Amniotic epithelial cell (primary cell): ENCODE measurements around the gene RILP.

Experiments used
- DNase-seq: peaks from one replicate; pipeline ENCODE4 v3.0.0-alpha.2; 2010; ENCODE audit warnings: low read depth

RILP gene

GRCh38 chr17:1629504-1630310, 20.0 kb downstream of the RILP start:
- no peak for DNase-seq

DNA sequence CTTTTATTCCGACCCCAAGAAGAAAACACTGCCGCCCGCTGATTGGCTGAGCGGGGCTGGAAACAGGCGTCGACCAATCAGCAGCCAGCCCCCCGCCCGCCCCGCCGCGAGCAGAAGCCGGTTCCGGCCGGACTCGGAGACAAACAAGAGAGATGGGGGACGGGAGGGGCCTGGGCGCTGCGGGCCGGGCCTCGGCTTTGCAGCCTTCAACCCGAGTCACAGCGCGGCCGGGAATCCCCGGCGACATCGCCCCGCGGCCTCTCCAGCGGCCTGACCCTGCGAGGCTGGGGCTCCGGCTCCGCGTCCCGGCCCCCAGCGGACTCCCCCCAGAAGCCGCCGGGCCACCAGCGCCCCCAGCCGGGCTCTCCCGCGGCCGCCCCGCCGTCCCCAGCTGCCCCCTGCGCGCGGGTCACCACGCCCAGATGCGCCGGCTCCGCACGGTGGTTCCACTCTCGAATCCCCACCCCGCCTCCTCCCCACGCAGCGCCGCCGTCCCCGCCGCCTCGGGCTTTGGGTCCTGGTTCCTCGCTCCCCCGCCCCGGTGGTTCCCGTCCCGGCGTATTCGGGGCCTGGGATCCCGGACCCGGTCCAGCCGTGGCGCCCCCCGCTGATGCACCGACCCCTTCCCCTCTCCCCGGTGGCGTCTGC, 20.7 kb downstream of the RILP start:
- DNase-seq = peak; percentile 79

DNA sequence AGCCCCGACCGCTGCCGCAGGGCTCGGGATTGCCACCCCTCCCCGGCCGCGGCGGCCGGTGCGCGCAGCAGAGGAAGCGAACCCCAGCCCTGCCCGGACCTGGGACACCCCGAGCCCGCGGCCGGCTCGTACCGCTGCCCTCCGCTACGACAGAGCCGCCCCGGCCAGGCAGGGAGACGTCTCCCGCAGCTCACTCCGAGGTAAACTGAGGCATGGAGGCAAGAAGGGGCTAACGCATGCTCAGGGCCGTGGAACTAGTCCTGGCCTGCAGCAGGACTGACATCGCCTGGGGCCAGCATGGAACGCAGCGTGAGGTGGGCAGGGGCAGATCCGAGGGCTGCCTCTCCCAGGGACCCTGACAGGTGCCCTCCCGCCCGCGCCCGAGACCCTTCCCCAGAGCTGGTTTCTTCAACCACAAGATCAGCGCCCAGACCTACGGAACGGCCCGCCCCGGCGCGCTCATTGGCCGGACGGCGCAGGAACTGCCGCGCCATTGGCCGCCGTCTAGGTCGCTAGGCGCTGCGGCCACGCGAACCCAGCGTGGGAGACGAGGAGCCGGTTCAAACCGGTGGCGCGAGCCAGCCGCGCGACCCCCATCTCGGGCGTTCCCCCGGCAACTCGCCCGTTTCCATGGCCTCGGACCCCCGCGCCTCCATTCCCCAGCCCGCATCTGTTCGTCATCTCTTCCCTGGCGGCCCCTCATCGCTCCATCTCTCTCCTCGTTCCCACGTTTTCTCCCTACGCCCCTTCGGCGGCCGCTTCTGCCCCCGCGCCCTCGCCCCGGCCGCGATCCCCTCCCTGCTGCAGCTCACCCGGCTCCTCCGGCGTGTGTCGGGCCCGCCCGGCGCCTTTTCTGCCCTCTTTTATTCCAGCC, 21.4 kb downstream of the RILP start, which contains the start of gene SLC43A2:
TSS of gene SLC43A2 (minus strand) at position 853 of the 874 bp plus-strand sequence. CDS start 960 bp downstream, outside the sequence.
- DNase-seq = peak; percentile 63

GRCh38 chr17:1627182-1627981, 22.3 kb downstream of the RILP start:
- DNase-seq = no peak

DNA sequence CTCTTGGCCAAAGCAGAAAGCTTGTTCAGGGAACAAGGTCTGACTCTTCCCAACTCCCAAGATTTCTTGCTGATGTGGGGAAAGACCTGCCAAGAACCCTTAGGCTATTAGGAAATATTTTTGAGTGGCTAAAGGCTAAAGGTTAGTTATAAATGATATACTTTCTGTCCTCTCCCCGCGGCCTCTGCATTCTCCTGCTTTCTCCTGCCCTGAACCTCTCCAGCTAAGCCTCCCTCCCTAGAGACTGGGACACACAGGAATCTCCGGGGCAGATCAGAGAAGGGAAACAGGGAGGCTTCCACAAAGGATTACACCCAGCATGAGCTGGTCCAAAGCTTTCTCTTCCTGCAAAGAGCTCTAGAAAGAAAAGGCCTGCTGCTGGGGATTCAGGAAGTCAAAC, 23.3 kb downstream of the RILP start:
- DNase-seq = peak; percentile 67

GRCh38 chr17:1625581-1625980, 24.1 kb downstream of the RILP start:
- no peak for DNase-seq

DNA sequence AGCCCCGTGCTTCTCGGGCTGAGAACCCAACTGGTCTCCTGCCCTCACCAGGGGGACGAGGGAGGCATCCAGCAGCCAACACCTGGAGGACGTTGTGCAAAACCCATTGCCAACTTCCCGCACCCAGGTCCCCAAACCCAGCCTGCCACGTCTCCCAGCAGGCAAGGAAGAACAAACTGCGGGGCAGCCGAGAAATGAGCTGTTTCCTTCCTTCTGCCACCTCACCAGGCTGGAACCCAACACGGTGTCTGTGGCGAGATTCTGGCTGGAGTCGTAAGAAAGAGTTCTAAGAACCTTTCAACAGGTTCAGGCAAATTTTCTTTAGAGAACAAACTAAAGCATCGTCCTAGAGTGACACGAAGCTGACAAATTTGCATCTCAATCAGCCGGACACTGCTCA, 24.6 kb downstream of the RILP start:
- no peak for DNase-seq

DNA sequence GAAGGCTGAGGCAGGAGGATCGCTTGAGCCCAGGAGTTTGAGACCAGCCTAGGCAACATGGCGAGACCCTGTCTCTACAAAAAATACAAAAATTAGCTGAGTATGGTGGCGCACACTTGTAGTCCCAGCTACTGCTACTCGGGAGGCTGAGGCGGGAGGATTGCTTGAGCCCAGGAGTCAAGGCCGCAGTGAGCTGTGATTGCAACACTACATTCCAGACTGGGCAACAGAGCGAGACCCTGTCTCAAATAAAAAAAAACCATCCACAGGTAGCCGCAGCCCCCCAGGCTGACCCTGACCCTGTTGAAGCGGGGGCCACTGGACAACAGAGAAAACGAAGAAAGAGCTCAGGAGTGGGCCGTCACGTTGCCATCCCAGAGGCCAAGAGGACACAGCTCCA, 25.0 kb downstream of the RILP start:
- no peak for DNase-seq

DNA sequence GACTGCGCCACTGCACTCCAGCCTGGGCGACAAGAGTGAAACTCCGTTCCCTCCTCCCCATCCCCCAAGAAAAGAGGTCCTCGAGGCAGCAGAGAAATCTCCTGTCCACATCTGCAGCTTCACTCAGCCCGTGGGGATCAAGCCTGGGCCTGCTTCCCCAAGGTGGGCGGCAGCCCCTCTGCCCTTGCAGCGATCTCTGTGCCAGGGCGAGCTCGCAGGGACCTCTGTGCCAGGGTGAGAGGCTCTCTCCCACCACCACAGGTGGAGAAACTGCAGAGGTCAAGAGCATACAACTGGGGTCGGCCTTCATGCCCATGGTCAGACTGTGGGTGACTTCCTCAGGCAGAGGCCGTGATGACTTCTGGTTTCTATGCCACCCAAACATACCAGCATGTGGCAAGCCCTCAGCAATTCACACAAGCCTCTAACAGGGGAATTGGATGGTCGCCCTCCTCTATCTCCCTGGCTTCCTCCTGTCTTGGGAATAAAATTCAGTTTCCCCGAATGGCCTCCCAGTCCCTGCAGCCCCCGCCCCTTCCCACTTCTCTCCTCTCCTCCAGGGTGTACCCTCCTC, 26.5 kb downstream of the RILP start:
- DNase-seq = no peak

DNA sequence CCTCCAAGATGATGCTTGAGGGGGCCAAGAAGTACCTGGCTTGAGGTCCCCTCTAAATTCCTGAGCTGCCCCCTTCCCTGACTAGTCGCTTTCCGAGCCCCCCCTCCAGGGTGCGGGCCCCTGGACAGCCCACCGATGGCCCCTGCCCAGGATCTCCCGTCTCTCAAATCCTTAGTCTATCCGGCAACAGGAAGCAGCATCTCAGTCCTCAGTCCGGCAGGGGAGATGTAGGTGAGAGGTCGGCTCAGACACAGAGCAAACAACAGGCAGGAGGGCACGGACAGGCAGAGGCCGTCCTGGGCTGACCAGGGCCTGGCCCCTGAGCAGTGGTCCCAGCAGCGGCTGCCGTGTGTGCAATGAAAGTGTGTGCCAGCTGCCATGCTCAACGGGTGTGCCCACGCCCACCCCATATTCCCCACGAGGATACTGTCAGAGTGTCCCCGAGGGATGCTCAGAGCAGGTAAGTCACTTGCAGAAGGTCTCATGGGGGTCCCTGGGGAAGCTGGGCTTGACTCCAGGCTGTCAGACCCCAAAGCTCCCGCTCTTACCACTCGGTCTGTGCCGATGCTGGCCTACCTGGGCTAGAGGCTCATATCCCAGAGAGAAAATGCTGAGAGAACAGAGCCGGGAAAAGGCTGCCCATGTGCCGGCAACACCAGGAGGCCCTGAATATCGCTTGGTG, 28.3 kb downstream of the RILP start:
- no peak for DNase-seq

DNA sequence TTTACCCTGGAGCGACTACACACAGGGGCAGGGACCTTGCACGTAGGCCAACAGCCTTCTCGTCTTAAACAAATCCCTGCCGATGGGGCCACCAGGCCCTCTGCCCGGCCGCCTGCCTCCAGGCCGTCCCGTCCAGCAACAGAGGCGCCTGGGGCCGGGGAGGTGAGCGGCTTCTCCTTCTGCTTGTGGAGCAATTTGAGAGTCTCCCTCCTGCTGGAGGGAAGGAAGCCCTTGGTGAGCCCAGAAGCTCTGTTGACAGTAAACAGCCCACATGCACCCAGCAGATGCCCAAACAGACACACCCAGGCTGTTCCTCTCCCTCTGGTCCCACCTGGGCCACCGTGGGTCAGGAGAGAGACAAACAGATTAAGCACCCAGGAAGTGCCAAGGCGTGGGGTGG, 29.2 kb downstream of the RILP start:
- DNase-seq = no peak

- peak; percentile 87 for DNase-seq
Measured at GRCh38 chr17:1617620-1618174, 32.0 kb downstream of the RILP start.

- no peak for DNase-seq
Measured at GRCh38 chr17:1616101-1616500, 33.6 kb downstream of the RILP start.

DNA sequence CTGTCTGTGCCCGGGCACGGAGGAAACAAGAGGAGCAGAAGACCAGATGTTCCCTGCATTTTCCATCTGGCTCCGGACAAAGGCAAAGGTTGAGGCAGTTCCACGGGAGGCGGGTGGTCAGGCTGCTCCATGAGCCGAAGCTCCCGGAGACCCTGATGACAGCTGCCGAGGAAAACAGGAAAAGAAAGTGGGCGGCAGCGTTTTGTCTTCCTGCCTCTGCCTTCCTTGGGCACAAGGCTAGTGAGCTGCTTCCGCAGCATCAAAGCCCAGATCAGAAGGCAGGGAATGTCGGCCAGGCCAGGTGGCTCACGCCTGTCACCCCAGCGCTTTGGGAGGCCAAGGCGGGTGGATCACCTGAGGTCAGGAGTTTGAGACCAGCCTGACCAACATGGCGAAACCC, 37.3 kb downstream of the RILP start:
- no peak for DNase-seq

GRCh38 chr17:1611715-1612114, 38.0 kb downstream of the RILP start:
- no peak for DNase-seq

- no peak for DNase-seq
Measured at GRCh38 chr17:1608676-1609075, 41.0 kb downstream of the RILP start.

DNA sequence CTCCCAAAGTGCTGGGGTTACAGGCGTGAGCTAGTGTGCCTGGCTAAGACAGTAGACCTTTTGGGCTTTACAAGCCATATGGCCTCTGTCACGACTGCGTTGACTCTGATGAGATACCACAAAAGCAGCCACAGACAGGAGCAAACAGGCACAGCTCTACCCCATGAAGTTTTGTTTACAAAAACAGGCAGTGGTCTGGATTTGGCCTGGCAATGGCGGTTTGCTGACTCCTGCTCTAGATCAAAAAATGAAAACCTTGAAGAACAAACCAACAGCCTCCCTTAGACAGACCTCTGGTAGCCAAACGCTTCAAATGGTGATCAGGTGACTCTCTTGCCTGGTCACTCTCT, 41.7 kb downstream of the RILP start:
- DNase-seq = peak; percentile 36

- no peak for DNase-seq
Measured at GRCh38 chr17:1606352-1606985, 43.2 kb downstream of the RILP start.

GRCh38 chr17:1605681-1606351, 43.9 kb downstream of the RILP start:
- DNase-seq = no peak
